Fibroblast of lung (primary cell): ENCODE results near the gene OLA1. TPM values are rescaled to one million over a fixed set of nuclear protein-coding genes. Genes with fewer than 3 reads are reported as not detected.

Source experiments
- DNase-seq, 2 donors: peaks; one replicate each; pipeline versions ENCODE4 v3.0.0 to v3.0.0-alpha.2; 2010; ENCODE audit warnings: low read depth in 2 of 2
- H2AFZ ChIP-seq: 2 replicates; pipeline ENCODE4 v1.5.1; 2012; ENCODE audit warnings: low read length, control low read depth, inconsistent platforms
- H3K27ac ChIP-seq: 2 replicates; pipeline ENCODE4 v1.5.1; 2011; ENCODE audit warnings: low read length, control low read depth; ENCODE audit not compliant: insufficient read depth
- H3K27me3 ChIP-seq: 2 replicates; pipeline ENCODE4 v1.5.1; 2011; ENCODE audit warnings: mild to moderate bottlenecking, low read length; ENCODE audit not compliant: control insufficient read depth, insufficient read depth
- H3K36me3 ChIP-seq: 2 replicates; pipeline ENCODE4 v1.5.1; 2011; ENCODE audit warnings: low read length; ENCODE audit not compliant: control insufficient read depth, insufficient read depth
- H3K4me1 ChIP-seq: 2 replicates; pipeline ENCODE4 v1.5.1; 2011; ENCODE audit warnings: low read length; ENCODE audit not compliant: control insufficient read depth, insufficient read depth; ENCODE audit errors: extremely low read depth
- H3K4me2 ChIP-seq: 2 replicates; pipeline ENCODE4 v1.5.1; 2011; ENCODE audit warnings: low read length, control low read depth; ENCODE audit not compliant: insufficient read depth; ENCODE audit errors: extremely low read depth
- H3K4me3 ChIP-seq, 4 experiments: fragments of 200-600 bp in 1 of 4; sonication (generic) in 1 of 4; replicated peaks in 1 of 4; 2 replicates each; pipeline ENCODE4 v1.5.1; 2011 to 2016; ENCODE audit warnings: low read length in 4 of 4, low read depth in 3 of 4, mild to moderate bottlenecking in 3 of 4, control low read depth in 2 of 4, inconsistent platforms in 1 of 4, mixed read lengths in 1 of 4; ENCODE audit not compliant: insufficient read depth in 1 of 4; ENCODE audit errors: control extremely low read depth in 1 of 4
- H3K79me2 ChIP-seq: 2 replicates; pipeline ENCODE4 v1.5.1; 2012; ENCODE audit warnings: mild to moderate bottlenecking, low read length, inconsistent platforms; ENCODE audit not compliant: control insufficient read depth, insufficient read depth
- H3K9ac ChIP-seq: 2 replicates; pipeline ENCODE4 v1.5.1; 2011; ENCODE audit warnings: mild to moderate bottlenecking, low read length, control low read depth; ENCODE audit not compliant: insufficient read depth
- H3K9me3 ChIP-seq: 2 replicates; pipeline ENCODE4 v1.5.1; 2012; ENCODE audit warnings: low read depth, low read length; ENCODE audit not compliant: control insufficient read depth, insufficient read depth
- H4K20me1 ChIP-seq: 2 replicates; pipeline ENCODE4 v1.5.1; 2011; ENCODE audit warnings: low read length; ENCODE audit not compliant: control insufficient read depth, insufficient read depth; ENCODE audit errors: extremely low read depth
- CTCF ChIP-seq, 2 donors: IDR thresholded peaks in 1 of 2; conservative IDR thresholded peaks in 1 of 2; 1 replicate in 1 of 2; 2 replicates in 1 of 2; pipeline ENCODE4 v1.5.1; 2011 to 2012; ENCODE audit warnings: low read length in 2 of 2, control low read depth in 1 of 2, inconsistent platforms in 1 of 2, low read depth in 1 of 2, mild to moderate bottlenecking in 1 of 2
- EZH2 ChIP-seq: IDR thresholded peaks from 2 replicates; pipeline ENCODE4 v1.5.1; 2012; ENCODE audit warnings: low read length, control low read depth, mild to moderate bottlenecking; ENCODE audit errors: missing control alignments
- polyA plus RNA-seq, 2 donors: library from polyadenylated mRNA; depleted of rRNA in 1 of 2; stranded (reverse) in 1 of 2; unstranded in 1 of 2; fragments of >200 nt; gene quantifications; 2 replicates each; pipeline ENCODE4 v1.2.1, GENCODE V29; 2011 to 2012; ENCODE audit warnings: missing spikeins in 1 of 2
- total RNA-seq: library from RNA; depleted of rRNA; stranded (reverse); fragments of >200 nt; gene quantifications from 2 replicates; pipeline ENCODE4 v1.2.1, GENCODE V29; 2014

OLA1 gene
- total and polyA plus RNA-seq, 2 donors (not counting 1 experiment from before 2014, with no cell fraction given): 74.3 to 91.4 TPM

- no peak overlapping the region for H2AFZ ChIP-seq
- no peak overlapping the region for H3K27ac ChIP-seq
- H3K36me3 ChIP-seq: no peaks in the 10 kb centered on the region
- no peak for DNase-seq
- no peaks in the 10 kb centered on the region for H3K9me3 ChIP-seq
- no peaks in the 10 kb centered on the region for H4K20me1 ChIP-seq
- no peak overlapping the region for H3K9ac ChIP-seq
- H3K4me2 ChIP-seq: no peak overlapping the region
- no peaks in the 10 kb centered on the region for H3K79me2 ChIP-seq
- no peaks in the 10 kb centered on the region for H3K4me1 ChIP-seq
- no peaks in the 10 kb centered on the region for H3K27me3 ChIP-seq
- TF ChIP-seq CTCF (conservative IDR thresholded peaks at IDR 0.05 in 1 of 2, IDR thresholded peaks at IDR 0.05 in 1 of 2; ENCODE audit: low read depth in 1 of 2, low read length in 2 of 2) (no peak), EZH2 (no peak)
- no peak overlapping the region for H3K4me3 ChIP-seq
Measured at GRCh38 chr2:174222154-174222553, 26.2 kb downstream of the OLA1 start.

- H3K36me3 ChIP-seq: no peaks in the 10 kb centered on the region
- no peak overlapping the region for H3K9ac ChIP-seq
- H3K9me3 ChIP-seq: no peaks in the 10 kb centered on the region
- no peaks in the 10 kb centered on the region for H3K4me1 ChIP-seq
- H4K20me1 ChIP-seq: no peaks in the 10 kb centered on the region
- H3K27me3 ChIP-seq: no peaks in the 10 kb centered on the region
- TF ChIP-seq EZH2: no peak
- TF ChIP-seq CTCF (conservative IDR thresholded peaks at IDR 0.05 in 1 of 2, IDR thresholded peaks at IDR 0.05 in 1 of 2; ENCODE audit: low read depth in 1 of 2, low read length in 2 of 2): no peak
- no peaks in the 10 kb centered on the region for H3K79me2 ChIP-seq
- H3K4me3 ChIP-seq: no peak overlapping the region
- no peak overlapping the region for H3K27ac ChIP-seq
- no peak overlapping the region for H2AFZ ChIP-seq
- H3K4me2 ChIP-seq: no peak overlapping the region
- no peak for DNase-seq
Measured at GRCh38 chr2:174219321-174219720, 29.0 kb downstream of the OLA1 start.

GRCh38 chr2:174218773-174219172 lies 29.6 kb downstream of the OLA1 start:
- Histone ChIP-seq H3K27ac (no peak overlapping the region), H3K4me3 (no peak overlapping the region), H3K9ac (no peak overlapping the region), H3K4me2 (no peak overlapping the region), H3K9me3 (no peaks in the 10 kb centered on the region), H3K27me3 (no peaks in the 10 kb centered on the region), H3K36me3 (no peaks in the 10 kb centered on the region), H2AFZ (no peak overlapping the region), H4K20me1 (no peaks in the 10 kb centered on the region), H3K79me2 (no peaks in the 10 kb centered on the region), H3K4me1 (no peaks in the 10 kb centered on the region)
- no peak for DNase-seq
- TF ChIP-seq CTCF (conservative IDR thresholded peaks at IDR 0.05 in 1 of 2, IDR thresholded peaks at IDR 0.05 in 1 of 2; ENCODE audit: low read depth in 1 of 2, low read length in 2 of 2) (no peak), EZH2 (no peak)
